ENCODE results near the gene PRDM16.

DNA sequence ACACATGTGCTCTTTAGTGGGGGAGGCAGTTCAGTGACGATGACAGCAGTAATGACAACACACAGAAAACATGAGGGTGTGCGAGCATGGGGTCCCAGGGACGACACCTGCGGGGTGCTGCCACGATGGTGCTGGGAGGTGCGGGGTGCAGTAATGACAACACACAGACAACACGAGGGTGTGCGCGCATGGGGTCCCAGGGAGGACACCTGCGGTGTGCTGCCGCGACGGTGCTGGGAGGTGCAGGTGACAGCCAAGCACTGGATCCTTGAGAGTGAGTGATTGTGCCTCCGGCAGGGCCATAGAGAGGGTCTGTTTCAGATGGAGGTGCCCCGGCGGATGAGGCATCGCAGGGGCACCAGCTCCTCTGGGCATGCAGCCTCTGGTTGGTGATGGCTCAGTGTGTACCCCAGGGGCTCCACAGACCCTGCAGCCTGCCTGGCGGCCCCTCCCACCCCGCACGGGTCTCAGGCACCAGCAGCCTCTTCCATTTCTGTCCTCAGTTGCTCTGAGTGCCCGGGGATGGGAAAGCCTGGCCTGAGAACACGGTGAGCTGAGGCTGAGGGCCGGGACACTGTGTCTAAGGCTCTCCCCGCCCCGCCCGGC is 193.8 kb downstream of the PRDM16 start:
- TF ChIP-seq, protein P1, sequence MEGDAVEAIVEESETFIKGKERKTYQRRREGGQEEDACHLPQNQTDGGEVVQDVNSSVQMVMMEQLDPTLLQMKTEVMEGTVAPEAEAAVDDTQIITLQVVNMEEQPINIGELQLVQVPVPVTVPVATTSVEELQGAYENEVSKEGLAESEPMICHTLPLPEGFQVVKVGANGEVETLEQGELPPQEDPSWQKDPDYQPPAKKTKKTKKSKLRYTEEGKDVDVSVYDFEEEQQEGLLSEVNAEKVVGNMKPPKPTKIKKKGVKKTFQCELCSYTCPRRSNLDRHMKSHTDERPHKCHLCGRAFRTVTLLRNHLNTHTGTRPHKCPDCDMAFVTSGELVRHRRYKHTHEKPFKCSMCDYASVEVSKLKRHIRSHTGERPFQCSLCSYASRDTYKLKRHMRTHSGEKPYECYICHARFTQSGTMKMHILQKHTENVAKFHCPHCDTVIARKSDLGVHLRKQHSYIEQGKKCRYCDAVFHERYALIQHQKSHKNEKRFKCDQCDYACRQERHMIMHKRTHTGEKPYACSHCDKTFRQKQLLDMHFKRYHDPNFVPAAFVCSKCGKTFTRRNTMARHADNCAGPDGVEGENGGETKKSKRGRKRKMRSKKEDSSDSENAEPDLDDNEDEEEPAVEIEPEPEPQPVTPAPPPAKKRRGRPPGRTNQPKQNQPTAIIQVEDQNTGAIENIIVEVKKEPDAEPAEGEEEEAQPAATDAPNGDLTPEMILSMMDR (IDR thresholded peaks at IDR 0.05; ENCODE audit: low read depth, low read length, missing input control), result no peak
- TF ChIP-seq, protein P2, sequence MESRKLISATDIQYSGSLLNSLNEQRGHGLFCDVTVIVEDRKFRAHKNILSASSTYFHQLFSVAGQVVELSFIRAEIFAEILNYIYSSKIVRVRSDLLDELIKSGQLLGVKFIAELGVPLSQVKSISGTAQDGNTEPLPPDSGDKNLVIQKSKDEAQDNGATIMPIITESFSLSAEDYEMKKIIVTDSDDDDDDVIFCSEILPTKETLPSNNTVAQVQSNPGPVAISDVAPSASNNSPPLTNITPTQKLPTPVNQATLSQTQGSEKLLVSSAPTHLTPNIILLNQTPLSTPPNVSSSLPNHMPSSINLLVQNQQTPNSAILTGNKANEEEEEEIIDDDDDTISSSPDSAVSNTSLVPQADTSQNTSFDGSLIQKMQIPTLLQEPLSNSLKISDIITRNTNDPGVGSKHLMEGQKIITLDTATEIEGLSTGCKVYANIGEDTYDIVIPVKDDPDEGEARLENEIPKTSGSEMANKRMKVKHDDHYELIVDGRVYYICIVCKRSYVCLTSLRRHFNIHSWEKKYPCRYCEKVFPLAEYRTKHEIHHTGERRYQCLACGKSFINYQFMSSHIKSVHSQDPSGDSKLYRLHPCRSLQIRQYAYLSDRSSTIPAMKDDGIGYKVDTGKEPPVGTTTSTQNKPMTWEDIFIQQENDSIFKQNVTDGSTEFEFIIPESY (IDR thresholded peaks at IDR 0.05), result no peak
- TF ChIP-seq, protein P3, sequence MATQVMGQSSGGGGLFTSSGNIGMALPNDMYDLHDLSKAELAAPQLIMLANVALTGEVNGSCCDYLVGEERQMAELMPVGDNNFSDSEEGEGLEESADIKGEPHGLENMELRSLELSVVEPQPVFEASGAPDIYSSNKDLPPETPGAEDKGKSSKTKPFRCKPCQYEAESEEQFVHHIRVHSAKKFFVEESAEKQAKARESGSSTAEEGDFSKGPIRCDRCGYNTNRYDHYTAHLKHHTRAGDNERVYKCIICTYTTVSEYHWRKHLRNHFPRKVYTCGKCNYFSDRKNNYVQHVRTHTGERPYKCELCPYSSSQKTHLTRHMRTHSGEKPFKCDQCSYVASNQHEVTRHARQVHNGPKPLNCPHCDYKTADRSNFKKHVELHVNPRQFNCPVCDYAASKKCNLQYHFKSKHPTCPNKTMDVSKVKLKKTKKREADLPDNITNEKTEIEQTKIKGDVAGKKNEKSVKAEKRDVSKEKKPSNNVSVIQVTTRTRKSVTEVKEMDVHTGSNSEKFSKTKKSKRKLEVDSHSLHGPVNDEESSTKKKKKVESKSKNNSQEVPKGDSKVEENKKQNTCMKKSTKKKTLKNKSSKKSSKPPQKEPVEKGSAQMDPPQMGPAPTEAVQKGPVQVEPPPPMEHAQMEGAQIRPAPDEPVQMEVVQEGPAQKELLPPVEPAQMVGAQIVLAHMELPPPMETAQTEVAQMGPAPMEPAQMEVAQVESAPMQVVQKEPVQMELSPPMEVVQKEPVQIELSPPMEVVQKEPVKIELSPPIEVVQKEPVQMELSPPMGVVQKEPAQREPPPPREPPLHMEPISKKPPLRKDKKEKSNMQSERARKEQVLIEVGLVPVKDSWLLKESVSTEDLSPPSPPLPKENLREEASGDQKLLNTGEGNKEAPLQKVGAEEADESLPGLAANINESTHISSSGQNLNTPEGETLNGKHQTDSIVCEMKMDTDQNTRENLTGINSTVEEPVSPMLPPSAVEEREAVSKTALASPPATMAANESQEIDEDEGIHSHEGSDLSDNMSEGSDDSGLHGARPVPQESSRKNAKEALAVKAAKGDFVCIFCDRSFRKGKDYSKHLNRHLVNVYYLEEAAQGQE (IDR thresholded peaks at IDR 0.05), result no peak
- TF ChIP-seq GABPA (IDR thresholded peaks at IDR 0.05 in 1 of 2, conservative IDR thresholded peaks at IDR 0.05 in 1 of 2) (no peak), YY1 (IDR thresholded peaks at IDR 0.05) (no peak), EGR1 (IDR thresholded peaks at IDR 0.05; ENCODE audit: low read depth in 2 of 2) (no peak), SP1 (IDR thresholded peaks at IDR 0.05) (no peak)
- TF ChIP-seq, protein P4, sequence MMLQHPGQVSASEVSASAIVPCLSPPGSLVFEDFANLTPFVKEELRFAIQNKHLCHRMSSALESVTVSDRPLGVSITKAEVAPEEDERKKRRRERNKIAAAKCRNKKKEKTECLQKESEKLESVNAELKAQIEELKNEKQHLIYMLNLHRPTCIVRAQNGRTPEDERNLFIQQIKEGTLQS (IDR thresholded peaks at IDR 0.05), result no peak
